ENCODE measurements around the gene CYP2D6.
A peak's percentile ranks its signal among the peaks of the same experiment; 100 is the strongest.

Gene CYP2D6

DNA sequence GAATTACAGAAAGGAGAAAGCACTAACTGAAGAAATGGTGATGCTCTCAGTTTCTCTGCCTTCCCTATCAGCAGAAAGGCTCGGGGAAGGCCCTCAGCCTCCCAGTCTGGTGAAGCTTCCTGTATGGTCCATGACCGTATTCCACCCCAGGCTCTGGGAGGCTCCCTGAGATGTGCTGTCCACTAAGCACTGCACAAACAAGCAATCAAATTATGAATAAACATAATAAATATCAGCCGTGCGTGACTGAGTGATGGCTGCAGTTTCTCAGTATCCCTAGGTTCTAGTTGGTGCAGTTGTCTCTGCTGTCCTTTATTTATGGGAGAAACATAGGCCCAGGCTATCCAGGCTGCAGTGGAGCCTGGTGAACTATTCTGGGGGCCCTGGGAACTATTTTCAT, 47.5 kb downstream of the CYP2D6 start:
- H3K4me3 ChIP-seq (ENCODE audit: low read depth, low read length): no peak overlapping the region
- TF ChIP-seq, protein P1, sequence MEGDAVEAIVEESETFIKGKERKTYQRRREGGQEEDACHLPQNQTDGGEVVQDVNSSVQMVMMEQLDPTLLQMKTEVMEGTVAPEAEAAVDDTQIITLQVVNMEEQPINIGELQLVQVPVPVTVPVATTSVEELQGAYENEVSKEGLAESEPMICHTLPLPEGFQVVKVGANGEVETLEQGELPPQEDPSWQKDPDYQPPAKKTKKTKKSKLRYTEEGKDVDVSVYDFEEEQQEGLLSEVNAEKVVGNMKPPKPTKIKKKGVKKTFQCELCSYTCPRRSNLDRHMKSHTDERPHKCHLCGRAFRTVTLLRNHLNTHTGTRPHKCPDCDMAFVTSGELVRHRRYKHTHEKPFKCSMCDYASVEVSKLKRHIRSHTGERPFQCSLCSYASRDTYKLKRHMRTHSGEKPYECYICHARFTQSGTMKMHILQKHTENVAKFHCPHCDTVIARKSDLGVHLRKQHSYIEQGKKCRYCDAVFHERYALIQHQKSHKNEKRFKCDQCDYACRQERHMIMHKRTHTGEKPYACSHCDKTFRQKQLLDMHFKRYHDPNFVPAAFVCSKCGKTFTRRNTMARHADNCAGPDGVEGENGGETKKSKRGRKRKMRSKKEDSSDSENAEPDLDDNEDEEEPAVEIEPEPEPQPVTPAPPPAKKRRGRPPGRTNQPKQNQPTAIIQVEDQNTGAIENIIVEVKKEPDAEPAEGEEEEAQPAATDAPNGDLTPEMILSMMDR (IDR thresholded peaks at IDR 0.05; ENCODE audit: low read depth, low read length, missing control alignments): no peak
- DNase-seq (ENCODE audit: low read depth): no peak

DNA sequence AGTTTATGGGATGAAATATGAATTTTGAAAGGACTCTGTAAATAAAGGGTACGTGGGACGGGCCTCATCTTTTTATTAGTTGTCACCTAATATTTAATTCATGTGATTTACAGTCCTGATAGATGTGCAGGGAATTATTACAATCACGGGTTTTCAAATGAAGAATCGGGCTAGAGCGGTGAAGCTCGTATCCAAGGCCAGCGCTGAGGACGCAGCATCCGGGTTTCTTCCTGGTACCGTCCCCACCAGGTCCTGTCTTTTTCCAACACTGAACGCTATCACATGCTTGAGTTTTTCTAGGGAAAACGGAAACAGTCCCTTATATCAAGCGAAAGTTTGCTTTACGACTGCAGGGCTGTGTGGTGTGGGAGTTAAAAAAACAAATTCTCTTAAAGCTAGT, 50.3 kb downstream of the CYP2D6 start:
- no peak for DNase-seq (ENCODE audit: low read depth)
- peak overlapping the region; percentile 68 for H3K4me3 ChIP-seq (ENCODE audit: low read depth, low read length)
- TF ChIP-seq, protein P1 (IDR thresholded peaks at IDR 0.05; ENCODE audit: low read depth, low read length, missing control alignments): no peak

DNA sequence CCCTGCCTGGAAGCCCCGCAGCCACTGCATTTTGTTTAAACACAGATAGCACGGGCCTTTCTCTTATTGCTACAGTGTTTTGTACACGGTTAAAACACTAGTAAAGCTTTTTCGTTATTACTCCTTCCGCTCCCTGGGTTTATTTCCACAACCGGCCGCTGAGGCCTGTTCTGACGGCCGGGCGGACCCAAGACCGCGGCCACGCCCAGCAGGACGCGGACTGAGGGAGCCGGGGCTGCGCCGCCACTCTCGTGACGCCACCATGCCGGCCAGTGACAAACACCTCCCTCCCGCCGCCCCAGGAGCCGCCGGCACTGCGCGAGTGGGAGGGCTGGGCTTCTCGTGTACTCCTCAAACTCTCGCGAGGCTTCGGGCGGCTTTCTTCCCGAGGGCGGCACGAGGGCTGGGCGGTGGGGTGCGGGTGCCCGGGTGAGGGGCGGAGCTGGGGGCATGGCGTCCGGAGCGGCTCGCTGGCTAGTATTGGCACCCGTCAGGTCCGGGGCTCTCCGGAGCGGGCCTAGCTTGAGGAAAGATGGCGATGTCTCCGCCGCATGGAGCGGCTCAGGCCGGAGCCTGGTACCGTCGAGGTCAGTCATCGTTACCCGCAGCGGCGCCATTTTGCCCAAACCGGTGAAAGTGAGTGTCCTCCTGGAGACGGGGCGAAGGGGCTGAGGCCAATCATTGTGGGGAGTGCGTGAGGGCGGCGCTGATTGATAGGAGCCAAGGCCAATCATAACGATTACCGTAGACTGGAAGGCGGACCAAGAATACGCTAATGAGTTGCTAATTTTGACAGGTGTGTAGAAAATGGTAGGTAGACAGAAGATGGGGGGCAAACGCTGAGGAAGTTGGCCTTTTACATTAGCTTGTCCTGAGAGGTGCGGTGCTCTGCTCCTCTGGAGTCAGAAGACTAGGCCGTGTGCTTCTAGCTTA, 51.0 kb downstream of the CYP2D6 start, which contains the start of gene SMDT1:
SMDT1 (plus strand) TSS at position 382 of the 933 bp plus-strand sequence; CDS start at position 451, 69 bp downstream.
- DNase-seq (ENCODE audit: low read depth): peak; percentile 99
- TF ChIP-seq, protein P1 (IDR thresholded peaks at IDR 0.05; ENCODE audit: low read depth, low read length, missing control alignments): no peak
- H3K4me3 ChIP-seq (ENCODE audit: low read depth, low read length): peak within 1 kb of the TSS; percentile 68

GRCh38 chr22:42078469-42079318, 51.9 kb downstream of the CYP2D6 start:
- no peak for DNase-seq (ENCODE audit: low read depth)
- peak overlapping the region; percentile 68 for H3K4me3 ChIP-seq (ENCODE audit: low read depth, low read length)
- TF ChIP-seq, protein P1 (IDR thresholded peaks at IDR 0.05; ENCODE audit: low read depth, low read length, missing control alignments): no peak

GRCh38 chr22:42077486-42078125, 53.0 kb downstream of the CYP2D6 start:
- TF ChIP-seq, protein P1 (IDR thresholded peaks at IDR 0.05; ENCODE audit: low read depth, low read length, missing control alignments): no peak
- no peak overlapping the region for H3K4me3 ChIP-seq (ENCODE audit: low read depth, low read length)
- DNase-seq (ENCODE audit: low read depth): no peak

DNA sequence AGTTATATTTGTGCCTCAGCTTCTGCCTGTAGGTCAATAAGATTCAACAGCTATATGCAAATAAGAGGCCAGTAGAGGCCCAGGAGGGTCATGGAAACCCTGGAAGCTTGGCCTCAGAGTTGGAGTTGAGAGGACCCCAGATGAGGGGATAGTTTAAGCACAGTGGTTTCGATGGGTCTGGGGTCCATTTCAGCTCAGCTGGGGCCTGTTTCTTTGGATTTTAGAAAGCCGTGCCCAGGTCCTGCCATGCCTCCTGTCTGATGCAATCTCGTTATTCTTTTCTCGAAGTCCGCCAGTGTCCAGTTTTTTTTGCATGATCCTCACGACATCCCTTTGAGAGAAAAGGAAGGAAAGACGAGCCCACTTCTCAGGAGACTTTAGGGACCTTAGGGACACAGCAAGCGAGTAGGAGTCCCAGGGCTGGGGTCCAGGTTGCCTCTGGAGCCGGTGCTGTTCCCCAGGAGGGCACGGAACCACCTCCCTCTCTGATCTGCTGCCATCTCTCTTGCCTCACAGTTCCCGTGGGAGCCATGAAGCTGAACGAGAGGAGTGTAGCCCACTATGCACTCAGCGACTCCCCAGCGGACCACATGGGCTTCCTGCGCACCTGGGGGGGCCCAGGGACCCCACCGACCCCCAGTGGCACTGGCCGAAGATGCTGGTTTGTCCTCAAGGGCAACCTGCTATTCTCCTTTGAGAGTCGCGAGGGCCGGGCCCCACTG, 53.7 kb downstream of the CYP2D6 start:
- H3K4me3 ChIP-seq (ENCODE audit: low read depth, low read length): no peak overlapping the region
- TF ChIP-seq, protein P1 (IDR thresholded peaks at IDR 0.05; ENCODE audit: low read depth, low read length, missing control alignments): no peak
- no peak for DNase-seq (ENCODE audit: low read depth)
